Endothelial cell of umbilical vein (primary cell): Measurements from ENCODE around the gene PTGDS. TPM values are rescaled to one million over a fixed set of nuclear protein-coding genes. Genes with fewer than 3 reads are reported as not detected.

Source experiments
- BruUV-seq: library from RNA; stranded (reverse); fragments of 400-500 nt; replicated peaks from 2 replicates; lab custom pipeline; 2021; lab: Mats Ljungman, UMichigan
- CTCF ChIA-PET: fragments of 300-600, 350-600 bp; sonication (Branson Sonifier 250); formaldehyde crosslinking; loops from one replicate; lab custom pipeline; 2021; ENCODE audit warnings: antibody characterized with exemption, inconsistent platforms; lab: Charles Lee
- POLR2A ChIA-PET: fragments of 300-600, 350-600 bp; sonication (Branson Sonifier 250); formaldehyde crosslinking; loops from one replicate; lab custom pipeline; 2021; ENCODE audit warnings: antibody characterized with exemption, inconsistent platforms; lab: Charles Lee
- DNase-seq: peaks from one replicate; pipeline ENCODE4 v3.0.0-alpha.2; 2011; ENCODE audit warnings: low read depth, low spot score
- FAIRE-seq: peaks from 2 replicates; lab custom pipeline; 2011; peaks lifted over from hg19 to GRCh38; lab: Jason Lieb, UNC
- H2AFZ ChIP-seq: 2 replicates; pipeline ENCODE4 v1.6.0; 2012; ENCODE audit warnings: low read depth, low read length, control low read depth, inconsistent platforms
- H3K27ac ChIP-seq: 2 replicates; pipeline ENCODE4 v1.5.1; 2011; ENCODE audit warnings: low read depth, mild to moderate bottlenecking, control low read depth, low read length, moderate library complexity; ENCODE audit not compliant: insufficient read depth
- H3K27me3 ChIP-seq, 2 experiments: 2 replicates each; pipeline versions ENCODE4 v1.6.0 to v1.6.1; 2011; ENCODE audit warnings: low read length in 2 of 2, mixed read lengths in 1 of 2; ENCODE audit not compliant: control insufficient read depth in 2 of 2, insufficient read depth in 2 of 2
- H3K36me3 ChIP-seq, 2 experiments: 2 replicates in 1 of 2; 3 replicates in 1 of 2; pipeline ENCODE4 v1.5.1; 2011; ENCODE audit warnings: low read length in 2 of 2, mild to moderate bottlenecking in 1 of 2, moderate library complexity in 1 of 2; ENCODE audit not compliant: control insufficient read depth in 2 of 2, insufficient read depth in 2 of 2; ENCODE audit errors: extremely low read depth in 1 of 2
- H3K4me1 ChIP-seq: 3 replicates; pipeline ENCODE4 v1.5.1; 2011; ENCODE audit warnings: mild to moderate bottlenecking, low read length; ENCODE audit not compliant: control insufficient read depth, insufficient read depth; ENCODE audit errors: extremely low read depth
- H3K4me2 ChIP-seq: 2 replicates; pipeline ENCODE4 v1.6.1; 2011; ENCODE audit warnings: low read length, control low read depth, mixed read lengths; ENCODE audit not compliant: insufficient read depth
- H3K4me3 ChIP-seq, 3 experiments: fragments of 200-600 bp in 1 of 3; sonication (generic), shearing (Covaris generic) in 1 of 3; replicated peaks in 1 of 3; 2 replicates each; pipeline ENCODE4 v1.5.1; 2011 to 2016; ENCODE audit warnings: control low read depth in 3 of 3, low read length in 3 of 3, mild to moderate bottlenecking in 2 of 3, inconsistent platforms in 1 of 3, low read depth in 1 of 3, moderate library complexity in 1 of 3; ENCODE audit not compliant: insufficient read depth in 1 of 3
- H3K79me2 ChIP-seq: 2 replicates; pipeline ENCODE4 v1.6.0; 2012; ENCODE audit warnings: low read length, inconsistent platforms; ENCODE audit not compliant: control insufficient read depth, insufficient read depth
- H3K9ac ChIP-seq: replicated peaks from 2 replicates; pipeline ENCODE3; 2011; ENCODE audit warnings: low read length, control low read depth; ENCODE audit not compliant: insufficient read depth; ENCODE audit errors: extremely low read depth
- H3K9me1 ChIP-seq: replicated peaks from 3 replicates; pipeline ENCODE4 v1.6.0; 2011; ENCODE audit warnings: mild to moderate bottlenecking, low read length; ENCODE audit not compliant: control insufficient read depth, insufficient read depth; ENCODE audit errors: extremely low read depth
- H3K9me3 ChIP-seq: replicated peaks from 2 replicates; pipeline ENCODE4 v1.5.1; 2012; ENCODE audit warnings: low read length, inconsistent platforms; ENCODE audit not compliant: control insufficient read depth, insufficient read depth
- H4K20me1 ChIP-seq: replicated peaks from 2 replicates; pipeline ENCODE3; 2011; ENCODE audit warnings: mild to moderate bottlenecking, low read length; ENCODE audit not compliant: control insufficient read depth, insufficient read depth; ENCODE audit errors: extremely low read depth
- FOS ChIP-seq: IDR thresholded peaks from 2 replicates; pipeline ENCODE4 v1.6.1; 2011; ENCODE audit warnings: mild to moderate bottlenecking, low read length, moderate library complexity, borderline replicate concordance; ENCODE audit not compliant: insufficient read depth
- GATA2 ChIP-seq: IDR thresholded peaks from 2 replicates; pipeline ENCODE4 v1.7.0; 2011; ENCODE audit warnings: low read depth, mild to moderate bottlenecking, moderate library complexity, mixed read lengths, low read length; ENCODE audit not compliant: insufficient read length, insufficient read depth
- JUN ChIP-seq: IDR thresholded peaks from 2 replicates; pipeline ENCODE4 v1.6.1; 2011; ENCODE audit warnings: borderline replicate concordance, low read depth; ENCODE audit not compliant: insufficient read length, insufficient read depth
- MYC ChIP-seq: IDR thresholded peaks from one replicate; pipeline ENCODE4 v1.6.1; 2011; ENCODE audit warnings: mild to moderate bottlenecking, low read depth, low read length
- POLR2AphosphoS5 ChIP-seq: IDR thresholded peaks from 2 replicates; pipeline ENCODE4 v1.6.1; 2012; ENCODE audit warnings: low read depth, mild to moderate bottlenecking, control low read depth, low read length, moderate library complexity; ENCODE audit not compliant: insufficient read depth
- dilution Hi-C: fragments of 300-500 bp; cut with MboI; formaldehyde crosslinking; loops from one replicate; pipeline ENCODE4 v1.15.0; 2019; ENCODE audit warnings: low sequenced_read_pairs; ENCODE audit not compliant: extremely low pct_ligation_motif_present
- intact Hi-C: fragments of 100-400 bp; cut with micrococcal nuclease; formaldehyde crosslinking; loops from one replicate; pipeline ENCODE4 v1.10.0; 2022
- polyA plus RNA-seq, 4 experiments: library from polyadenylated mRNA; depleted of rRNA in 3 of 4; stranded (reverse) in 3 of 4; unstranded in 1 of 4; fragments of >200 nt; gene quantifications; 2 replicates each; pipeline versions ENCODE4 v1.2.1 to v1.2.3, GENCODE V29; 2011 to 2012; ENCODE audit warnings: missing spikeins in 1 of 4
- total RNA-seq: library from RNA; stranded (reverse); gene quantifications from 2 replicates; pipeline ENCODE4 v1.2.3, GENCODE V29; 2021
- TF ChIP-seq, protein P1 (sequence below): IDR thresholded peaks from 2 replicates; pipeline ENCODE4 v1.6.1; 2011; ENCODE audit not compliant: insufficient read depth, insufficient read length

PTGDS gene
- total and polyA plus RNA-seq, 2 donors (not counting 3 experiments of a cell fraction or from before 2014, with no cell fraction given), result not detected

DNA sequence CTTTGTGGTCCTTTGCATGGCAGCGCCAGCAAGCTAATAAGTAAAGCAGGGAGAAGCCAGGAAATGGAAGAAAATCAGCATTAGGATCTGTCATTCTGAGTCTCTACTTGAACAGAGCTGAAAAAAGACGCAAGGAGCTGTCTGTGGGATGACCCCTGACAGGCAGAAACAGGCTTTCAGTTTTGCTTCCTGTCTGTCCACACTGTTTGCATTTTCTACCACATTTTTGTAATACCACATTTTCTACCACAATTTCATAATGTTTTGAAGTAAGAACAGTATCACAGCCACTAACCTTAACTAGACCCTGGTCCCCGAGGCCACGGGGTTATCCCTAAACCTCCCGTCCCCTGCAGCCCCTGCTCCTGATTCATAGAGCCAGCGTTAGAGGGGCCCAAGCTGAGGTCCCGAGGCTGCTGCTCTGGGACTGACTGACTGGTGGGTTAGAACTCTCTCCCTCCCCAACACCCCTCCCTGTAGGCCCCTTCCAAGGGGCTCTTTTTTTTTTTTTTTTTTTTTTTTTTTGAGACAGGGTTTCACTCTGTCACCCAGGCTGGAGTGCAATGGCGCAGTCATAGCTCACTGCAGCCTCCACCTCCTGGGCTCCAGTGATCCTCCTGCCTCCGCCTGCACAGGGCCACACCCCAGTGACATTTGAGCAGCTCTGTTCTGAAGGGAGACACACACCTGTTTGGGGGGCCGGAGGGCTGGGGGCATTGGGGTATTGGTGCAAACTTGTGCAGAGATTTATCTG is 23.1 kb downstream of the PTGDS start:
- CTCF ChIA-PET, result interaction anchor here (0.9 to 1.3 kb wide), 2 partner anchors 29 to 36 kb away, joined by 4 read pairs; no protein-coding TSS in a partner anchor
- Histone ChIP-seq H3K9ac (no peak overlapping the region), H3K27me3 (no peaks in the 10 kb centered on the region), H2AFZ (no peak overlapping the region), H3K9me3 (no peaks in the 10 kb centered on the region), H4K20me1 (no peaks in the 10 kb centered on the region), H3K36me3 (no peaks in the 10 kb centered on the region), H3K9me1 (no peaks in the 10 kb centered on the region), H3K4me1 (peaks cover 24% of the 10 kb centered on the region), H3K4me3 (no peak overlapping the region), H3K4me2 (no peak overlapping the region), H3K79me2 (no peaks in the 10 kb centered on the region), H3K27ac (no peak overlapping the region)
- FAIRE-seq (peak; percentile 66), DNase-seq (no peak)
- intact Hi-C loops, result no loop called here
- dilution Hi-C loops, result no loop called here
- TF ChIP-seq FOS (no peak), GATA2 (no peak), MYC (no peak), POLR2AphosphoS5 (no peak), JUN (no peak)
- TF ChIP-seq, protein P1, sequence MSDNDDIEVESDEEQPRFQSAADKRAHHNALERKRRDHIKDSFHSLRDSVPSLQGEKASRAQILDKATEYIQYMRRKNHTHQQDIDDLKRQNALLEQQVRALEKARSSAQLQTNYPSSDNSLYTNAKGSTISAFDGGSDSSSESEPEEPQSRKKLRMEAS, result no peak
- BruUV-seq, result no TSS peak
- POLR2A ChIA-PET, result no interaction called here
